HG03196 (cell line): Measurements from ENCODE around the gene PROB1.
"Not testable (repeated sequence)": the region's sequence is repeated elsewhere in the genome, so short reads cannot be mapped to it uniquely, and the experiment has no call there.

ENCODE experiments used
- ATAC-seq: cut with Tn5 transposase; IDR thresholded peaks from one replicate; pipeline ENCODE4 v1.9.1; 2021; ENCODE audit not compliant: unreplicated experiment

Gene PROB1

GRCh38 chr5:139394654-139395566 lies at the start of gene PROB1:
TSS of gene PROB1 (minus strand) at chr5:139395104. CDS start at chr5:139395081, 23 bp downstream.
- ATAC-seq: no peak

- no peak for ATAC-seq
Observed at GRCh38 chr5:139443831-139444453, 49.0 kb upstream of the PROB1 start.

GRCh38 chr5:139440416-139440815 lies 45.5 kb upstream of the PROB1 start:
- not testable (repeated sequence) for ATAC-seq

GRCh38 chr5:139439013-139439903 lies 44.4 kb upstream of the PROB1 start, which contains the start of gene DNAJC18:
TSS of gene DNAJC18 (minus strand) at chr5:139439525. CDS start at chr5:139439445, 80 bp downstream.
- ATAC-seq: peak; percentile 90

- ATAC-seq: no peak
Observed at GRCh38 chr5:139438707-139439012, 43.8 kb upstream of the PROB1 start.

GRCh38 chr5:139435676-139436075 lies 40.8 kb upstream of the PROB1 start:
- no peak for ATAC-seq

GRCh38 chr5:139431706-139432105 lies 36.8 kb upstream of the PROB1 start:
- ATAC-seq: no peak

- ATAC-seq: no peak
Observed at GRCh38 chr5:139430015-139430414, 35.1 kb upstream of the PROB1 start.

- no peak for ATAC-seq
Observed at GRCh38 chr5:139426203-139426885, 31.4 kb upstream of the PROB1 start.

GRCh38 chr5:139425497-139425896 lies 30.6 kb upstream of the PROB1 start:
- ATAC-seq: no peak

GRCh38 chr5:139422307-139422893 lies 27.5 kb upstream of the PROB1 start:
- no peak for ATAC-seq

- no peak for ATAC-seq
Observed at GRCh38 chr5:139419226-139420192, 24.6 kb upstream of the PROB1 start.

GRCh38 chr5:139418793-139419192 lies 23.9 kb upstream of the PROB1 start:
- ATAC-seq: no peak

GRCh38 chr5:139417214-139417613 lies 22.3 kb upstream of the PROB1 start:
- ATAC-seq: no peak

- no peak for ATAC-seq
Observed at GRCh38 chr5:139416651-139417050, 21.7 kb upstream of the PROB1 start.

- ATAC-seq: no peak
Observed at GRCh38 chr5:139415869-139416268, 21.0 kb upstream of the PROB1 start.

- ATAC-seq: no peak
Observed at GRCh38 chr5:139415221-139415861, 20.4 kb upstream of the PROB1 start.

- no peak for ATAC-seq
Observed at GRCh38 chr5:139414581-139415130, 19.8 kb upstream of the PROB1 start.
